Peyer's patch (tissue), 4 donors: ENCODE data around the gene POU5F1.

Source experiments
- CTCF ChIP-seq, 6 experiments: fragments of 450-650 bp in 4 of 6; fragments of 200-600 bp in 2 of 6; sonication (generic) in 1 of 6; IDR thresholded peaks; one replicate each; pipeline ENCODE4 v1.5.1; 2017 to 2019; ENCODE audit warnings: antibody characterized with exemption in 6 of 6, mild to moderate bottlenecking in 3 of 6, moderate library complexity in 1 of 6
- POLR2A ChIP-seq, 2 donors: fragments of 450-650 bp; IDR thresholded peaks; one replicate each; pipeline ENCODE4 v1.5.1; 2017; ENCODE audit warnings: antibody characterized with exemption in 2 of 2, mild to moderate bottlenecking in 2 of 2, moderate library complexity in 2 of 2

- TF ChIP-seq CTCF (IDR thresholded peaks at IDR 0.05) (no peak), POLR2A (IDR thresholded peaks at IDR 0.05) (no peak)
These were observed 23.8 kb upstream of the POU5F1 start for GRCh38 chr6:31194061-31194834.
